Activated B cell treated with CpG ODN at 0.5 μM for 24 hours (primary cell): ENCODE results near the gene SERGEF. TPM values are rescaled to one million over a fixed set of nuclear protein-coding genes. Genes with fewer than 3 reads are reported as not detected.
A peak's percentile ranks its signal among the peaks of the same experiment; 100 is the strongest.

Source experiments
- ATAC-seq: fragments of 200-7000 bp; cut with Tn5 transposase; one replicate; pipeline ENCODE4 v1.10.0; 2021; ENCODE audit warnings: low read depth, mild to moderate bottlenecking, moderate library complexity
- CTCF ChIA-PET: fragments of 350-600 bp; sonication (Branson Sonifier 250); formaldehyde crosslinking; loops from one replicate; lab custom pipeline; 2021; ENCODE audit warnings: antibody characterized with exemption; lab: Charles Lee
- POLR2A ChIA-PET: fragments of 350-600 bp; sonication (Branson Sonifier 250); formaldehyde crosslinking; loops from one replicate; lab custom pipeline; 2021; ENCODE audit warnings: antibody characterized with exemption; lab: Charles Lee
- DNase-seq: peaks from one replicate; pipeline ENCODE4 v3.0.0; 2022
- H3K27ac Mint-ChIP-seq: one replicate; pipeline ENCODE4 v1.8.0; 2020; ENCODE audit warnings: mixed read lengths
- H3K27me3 Mint-ChIP-seq: one replicate; pipeline ENCODE4 v1.8.0; 2021; ENCODE audit warnings: mixed read lengths
- H3K36me3 Mint-ChIP-seq: one replicate; pipeline ENCODE4 v1.8.0; 2021; ENCODE audit warnings: low read depth, mixed read lengths
- H3K4me1 Mint-ChIP-seq: one replicate; pipeline ENCODE4 v1.8.0; 2021; ENCODE audit warnings: mixed read lengths
- H3K4me3 Mint-ChIP-seq: one replicate; pipeline ENCODE4 v1.8.0; 2020; ENCODE audit warnings: mild to moderate bottlenecking, mixed read lengths
- H3K9me3 Mint-ChIP-seq: one replicate; pipeline ENCODE4 v1.8.0; 2020; ENCODE audit warnings: mixed read lengths
- CTCF ChIP-seq: fragments of 200-600 bp; IDR thresholded peaks from one replicate; pipeline ENCODE4 v1.8.0; 2022; ENCODE audit warnings: antibody characterized with exemption, mild to moderate bottlenecking
- intact Hi-C: fragments of 100-400 bp; cut with micrococcal nuclease; formaldehyde crosslinking; loops from one replicate; pipeline ENCODE4 v1.15.1; 2024
- total RNA-seq: library from RNA; stranded (reverse); gene quantifications from 2 replicates; pipeline ENCODE4 v1.2.3, GENCODE V29; 2022

SERGEF gene
- total RNA-seq = 38.4 and 47.4 TPM in 2 replicates

GRCh38 chr11:18012906-18013781 lies at the start of gene SERGEF:
Gene SERGEF (minus strand): TSS chr11:18013047. CDS start chr11:18013010, 37 bp downstream.
- DNase-seq = peak; percentile 96
- TF ChIP-seq CTCF = no peak

GRCh38 chr11:18061351-18061750 lies 48.5 kb upstream of the SERGEF start:
- Mint-ChIP-seq H3K4me3 (no peak overlapping the region), H3K36me3 (peaks cover 2% of the 10 kb centered on the region), H3K9me3 (no peaks in the 10 kb centered on the region), H3K27ac (no peak overlapping the region), H3K27me3 (no peaks in the 10 kb centered on the region), H3K4me1 (no peaks in the 10 kb centered on the region)
- intact Hi-C loops = no loop called here
- CTCF ChIA-PET = no interaction called here
- no peak for TF ChIP-seq CTCF
- ATAC-seq (no peak), DNase-seq (no peak)
- POLR2A ChIA-PET = no interaction called here

More at GRCh38 chr11:18012906-18013781, at the start of gene SERGEF:
- Mint-ChIP-seq H3K27me3 (no peaks in the 10 kb centered on the region), H3K36me3 (peaks cover 2% of the 10 kb centered on the region), H3K27ac (peak within 1 kb of the TSS; percentile 99), H3K9me3 (no peaks in the 10 kb centered on the region), H3K4me3 (peak within 1 kb of the TSS; percentile 100), H3K4me1 (peaks cover 16% of the 10 kb centered on the region)
- intact Hi-C loops = loop anchor here (1.0 to 10.0 kb wide), 11 partner anchors 22 to 1274 kb away; partner anchors contain the start of genes C11orf58, GTF2H1, HPS5 and IGSF22
- peak; percentile 94 for ATAC-seq
- ChIA-PET CTCF (interaction anchor here (1.0 to 1.8 kb wide), 3 partner anchors 67 to 102 kb away, joined by 3 to 7 read pairs (median 5); partner anchors contain the start of gene SAAL1), POLR2A (interaction anchor here (0.7 to 3.0 kb wide), 8 partner anchors 9 to 1764 kb away, joined by 3 to 14 read pairs (median 4); partner anchors contain the start of genes SAAL1 and TSG101)

GRCh38 chr11:18056561-18057181 lies 43.8 kb upstream of the SERGEF start:
- Mint-ChIP-seq H3K27me3 (no peaks in the 10 kb centered on the region), H3K9me3 (no peaks in the 10 kb centered on the region), H3K4me3 (no peak overlapping the region), H3K36me3 (no peaks in the 10 kb centered on the region), H3K27ac (no peak overlapping the region), H3K4me1 (no peaks in the 10 kb centered on the region)
- intact Hi-C loops = no loop called here
- ChIA-PET CTCF (no interaction called here), POLR2A (no interaction called here)
- DNase-seq (no peak), ATAC-seq (no peak)
- no peak for TF ChIP-seq CTCF

GRCh38 chr11:18054511-18055103 lies 41.8 kb upstream of the SERGEF start:
- H3K27ac Mint-ChIP-seq = no peak overlapping the region
- CTCF ChIA-PET = no interaction called here
- H3K9me3 Mint-ChIP-seq = no peaks in the 10 kb centered on the region
- intact Hi-C loops = no loop called here
- ATAC-seq (no peak), DNase-seq (no peak)
- H3K4me1 Mint-ChIP-seq = no peaks in the 10 kb centered on the region
- H3K4me3 Mint-ChIP-seq = no peak overlapping the region
- no peaks in the 10 kb centered on the region for H3K27me3 Mint-ChIP-seq
- H3K36me3 Mint-ChIP-seq = no peaks in the 10 kb centered on the region
- no peak for TF ChIP-seq CTCF
- POLR2A ChIA-PET = no interaction called here

GRCh38 chr11:18050848-18051247 lies 38.0 kb upstream of the SERGEF start:
- no peak for ATAC-seq
- POLR2A ChIA-PET = no interaction called here
- peaks cover 17% of the 10 kb centered on the region for H3K27me3 Mint-ChIP-seq
- H3K9me3 Mint-ChIP-seq = peaks cover 5% of the 10 kb centered on the region
- H3K27ac Mint-ChIP-seq = no peak overlapping the region
- DNase-seq = no peak
- no peaks in the 10 kb centered on the region for H3K36me3 Mint-ChIP-seq
- no peaks in the 10 kb centered on the region for H3K4me1 Mint-ChIP-seq
- no peak overlapping the region for H3K4me3 Mint-ChIP-seq
- no peak for TF ChIP-seq CTCF
- intact Hi-C loops = no loop called here
- CTCF ChIA-PET = no interaction called here
